WI38 (cell line): Measurements from ENCODE around the gene CSNK1G1.
"Not testable (repeated sequence)": the region's sequence is repeated elsewhere in the genome, so short reads cannot be mapped to it uniquely, and the experiment has no call there.

Experiments used
- H3K4me3 ChIP-seq: 2 replicates; pipeline ENCODE4 v1.5.1; 2011; ENCODE audit warnings: low read depth, mild to moderate bottlenecking, control low read depth, low read length
- TF ChIP-seq, protein P1 (sequence below): IDR thresholded peaks from 2 replicates; pipeline ENCODE4 v1.5.1; 2012; ENCODE audit warnings: low read depth, mild to moderate bottlenecking, control low read depth, low read length

CSNK1G1 gene

DNA sequence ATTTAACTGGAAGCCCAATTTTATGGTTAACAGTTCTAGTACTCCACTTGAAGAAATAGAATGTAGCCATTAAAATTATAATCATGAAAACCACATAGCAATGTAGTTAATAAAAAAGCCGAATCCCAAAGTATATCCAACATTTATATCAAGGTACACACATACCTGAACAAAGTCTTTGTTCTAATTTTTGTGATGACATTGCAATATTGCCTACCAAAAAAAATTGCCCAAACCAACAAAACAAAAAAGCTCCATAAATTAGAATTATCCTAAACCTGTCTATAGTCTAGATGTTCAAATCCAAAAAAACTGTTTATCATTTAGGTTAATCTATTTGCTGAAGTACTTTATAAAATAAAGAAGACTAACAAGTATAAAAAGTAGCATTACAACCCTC lies 70.8 kb downstream of the CSNK1G1 start:
- TF ChIP-seq, protein P1, sequence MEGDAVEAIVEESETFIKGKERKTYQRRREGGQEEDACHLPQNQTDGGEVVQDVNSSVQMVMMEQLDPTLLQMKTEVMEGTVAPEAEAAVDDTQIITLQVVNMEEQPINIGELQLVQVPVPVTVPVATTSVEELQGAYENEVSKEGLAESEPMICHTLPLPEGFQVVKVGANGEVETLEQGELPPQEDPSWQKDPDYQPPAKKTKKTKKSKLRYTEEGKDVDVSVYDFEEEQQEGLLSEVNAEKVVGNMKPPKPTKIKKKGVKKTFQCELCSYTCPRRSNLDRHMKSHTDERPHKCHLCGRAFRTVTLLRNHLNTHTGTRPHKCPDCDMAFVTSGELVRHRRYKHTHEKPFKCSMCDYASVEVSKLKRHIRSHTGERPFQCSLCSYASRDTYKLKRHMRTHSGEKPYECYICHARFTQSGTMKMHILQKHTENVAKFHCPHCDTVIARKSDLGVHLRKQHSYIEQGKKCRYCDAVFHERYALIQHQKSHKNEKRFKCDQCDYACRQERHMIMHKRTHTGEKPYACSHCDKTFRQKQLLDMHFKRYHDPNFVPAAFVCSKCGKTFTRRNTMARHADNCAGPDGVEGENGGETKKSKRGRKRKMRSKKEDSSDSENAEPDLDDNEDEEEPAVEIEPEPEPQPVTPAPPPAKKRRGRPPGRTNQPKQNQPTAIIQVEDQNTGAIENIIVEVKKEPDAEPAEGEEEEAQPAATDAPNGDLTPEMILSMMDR = no peak
- H3K4me3 ChIP-seq = no peak overlapping the region

DNA sequence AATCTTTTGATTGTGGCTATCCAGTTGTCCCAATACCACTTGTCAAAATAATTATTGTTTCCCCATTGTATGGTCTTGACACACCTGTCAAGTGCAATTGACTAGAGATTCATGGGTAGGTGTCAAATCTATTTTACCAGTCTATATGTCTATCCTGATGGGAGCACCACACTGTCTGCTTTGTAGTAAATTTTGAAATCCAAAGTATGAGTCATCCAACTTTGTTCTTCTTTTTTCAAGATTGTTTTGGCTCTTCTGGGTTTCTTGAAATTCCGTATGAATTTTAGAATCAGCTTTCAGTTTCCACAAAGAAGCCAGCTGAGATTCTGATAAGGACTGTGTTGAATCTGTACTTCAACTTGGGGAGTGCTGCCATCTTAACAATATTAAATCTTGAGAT lies 71.9 kb downstream of the CSNK1G1 start:
- no peak overlapping the region for H3K4me3 ChIP-seq

DNA sequence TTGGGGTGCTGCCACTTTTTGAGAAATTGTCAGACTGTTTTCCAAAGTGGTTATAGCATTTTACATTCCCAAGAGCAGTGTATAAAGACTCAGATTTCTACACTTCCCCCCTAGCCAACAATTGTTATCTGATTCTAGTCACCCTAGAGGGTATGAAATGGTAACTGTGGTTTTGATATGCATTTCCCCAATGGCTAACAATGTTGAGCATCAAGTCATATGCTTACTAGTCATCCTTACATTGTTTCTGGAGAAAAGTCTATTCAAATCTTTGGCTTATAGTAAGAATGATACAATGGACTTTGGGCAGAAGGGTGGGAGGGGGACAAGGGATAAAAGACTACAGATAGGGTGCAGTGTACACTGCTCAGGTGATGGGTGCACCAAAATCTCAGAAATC lies 73.3 kb downstream of the CSNK1G1 start:
- TF ChIP-seq, protein P1 = no peak
- H3K4me3 ChIP-seq = no peak overlapping the region

More for the DNA sequence above, 71.9 kb downstream of the CSNK1G1 start:
- TF ChIP-seq, protein P1 = no peak

DNA sequence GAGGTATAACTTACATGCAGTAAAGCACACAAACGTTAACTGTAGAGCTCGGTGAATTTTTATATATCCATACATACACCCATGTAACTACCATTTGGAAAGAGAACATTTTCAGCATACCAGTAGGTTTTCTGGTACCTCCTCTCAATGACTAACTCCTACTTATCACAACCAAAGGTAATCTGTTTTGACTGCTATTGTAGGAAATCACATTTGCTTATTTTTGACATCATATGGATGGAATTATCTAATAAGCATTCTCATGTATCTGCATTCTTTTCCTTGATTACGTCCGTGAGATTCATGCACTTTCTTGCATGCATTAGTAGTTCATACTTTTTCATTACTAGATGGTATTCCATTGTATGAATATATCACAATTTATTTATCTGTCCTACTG lies 76.8 kb downstream of the CSNK1G1 start:
- no peak overlapping the region for H3K4me3 ChIP-seq
- TF ChIP-seq, protein P1 = no peak

DNA sequence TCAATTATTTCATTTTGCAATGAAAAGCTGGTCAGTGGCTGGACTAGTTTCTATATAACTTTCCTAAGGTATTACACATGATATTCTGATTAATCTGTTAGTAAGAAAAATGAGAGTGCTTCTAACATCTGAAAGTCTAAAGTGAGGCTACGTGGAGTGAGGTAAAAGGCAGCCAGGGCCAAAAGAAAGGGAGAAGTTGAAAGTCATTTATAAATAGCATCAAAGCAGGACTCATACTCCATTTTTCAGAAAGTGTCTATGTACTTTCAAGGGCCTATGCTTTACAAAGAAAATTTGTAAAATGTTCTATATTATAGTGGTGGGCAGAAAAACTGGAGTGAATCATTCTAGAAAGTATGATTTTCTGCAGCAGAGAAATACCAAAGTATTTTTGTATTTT lies 80.0 kb downstream of the CSNK1G1 start:
- TF ChIP-seq, protein P1 = no peak
- no peak overlapping the region for H3K4me3 ChIP-seq

DNA sequence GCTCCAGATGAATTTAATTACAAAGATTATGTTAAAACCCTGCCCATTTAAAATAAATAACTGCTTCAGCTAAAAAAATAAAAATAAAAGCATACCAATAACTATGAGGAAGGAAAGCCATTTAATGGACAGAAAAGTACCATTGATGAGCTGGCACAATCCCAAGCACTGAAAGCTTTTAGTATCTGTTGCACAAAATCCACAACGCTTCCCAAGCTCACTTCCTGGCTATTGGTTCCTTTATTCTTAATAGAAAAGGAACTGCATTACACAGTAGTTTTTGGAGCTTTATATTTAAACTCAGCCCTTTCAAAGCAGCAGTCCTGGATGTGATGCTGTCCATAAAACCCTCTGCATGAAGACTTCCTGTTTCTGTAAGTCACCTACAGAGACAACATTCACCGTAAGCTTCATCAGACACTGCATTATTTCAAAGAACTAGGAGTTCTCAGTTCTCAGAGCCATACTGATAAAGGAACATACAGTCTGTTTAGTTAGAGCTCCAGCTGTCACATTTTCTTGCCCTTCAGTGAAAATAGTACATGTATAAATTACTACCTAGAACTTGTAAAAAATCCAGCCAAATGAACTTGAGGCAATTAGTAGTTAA lies 81.5 kb downstream of the CSNK1G1 start:
- no peak overlapping the region for H3K4me3 ChIP-seq

DNA sequence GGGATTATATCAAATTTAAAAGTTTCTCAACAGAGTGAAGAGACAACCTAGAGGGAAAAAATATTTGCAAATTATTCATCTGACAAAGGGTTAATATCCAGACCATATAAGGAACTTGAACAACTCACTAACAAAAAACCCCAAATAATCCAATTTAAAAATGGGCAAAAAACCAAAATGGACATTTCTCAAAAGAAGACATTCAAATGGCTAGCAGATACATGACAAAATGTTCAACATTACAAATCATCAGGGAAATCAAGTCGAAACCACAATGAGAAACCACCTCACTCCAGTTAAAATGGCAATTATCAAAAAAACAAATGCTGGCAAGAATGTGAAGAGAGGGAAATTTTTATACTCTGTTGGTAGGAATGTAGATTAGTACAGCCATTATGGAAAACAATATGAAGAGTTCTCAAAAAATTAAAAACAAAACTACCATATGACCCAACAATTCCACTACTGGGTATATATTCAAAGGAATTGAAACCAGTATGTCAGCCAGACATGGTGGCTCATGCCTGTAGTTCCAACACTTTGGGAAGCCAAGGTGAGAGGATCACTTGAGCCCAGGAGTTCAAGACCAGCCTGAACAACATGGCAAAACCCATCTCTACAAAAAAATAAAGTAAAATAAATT lies 88.5 kb downstream of the CSNK1G1 start:
- no peak overlapping the region for H3K4me3 ChIP-seq
- TF ChIP-seq, protein P1 = no peak

More for the DNA sequence above, 81.5 kb downstream of the CSNK1G1 start:
- TF ChIP-seq, protein P1 = no peak

DNA sequence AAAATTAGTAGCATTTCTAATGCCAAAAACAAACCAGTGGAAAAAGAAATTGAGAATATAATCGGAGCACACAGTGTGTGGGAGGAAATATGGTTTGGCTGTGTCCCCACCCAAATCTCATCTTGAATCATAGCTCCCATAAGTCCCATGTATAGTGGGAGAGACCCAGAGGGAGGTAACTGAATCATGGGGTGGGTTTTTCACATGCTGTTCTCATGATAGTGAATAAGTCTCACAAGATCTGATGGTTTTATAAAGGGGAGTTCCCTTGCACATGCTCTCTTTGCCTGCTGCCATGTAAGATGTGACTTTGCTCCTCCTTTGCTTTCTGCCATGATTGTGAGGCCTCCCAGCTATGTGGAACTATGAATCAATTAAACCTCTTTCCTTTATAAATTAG lies 90.8 kb downstream of the CSNK1G1 start:
- H3K4me3 ChIP-seq = not testable (repeated sequence)
